ENCODE data around the gene MYL10.

Gene MYL10

GRCh38 chr7:101618916-101619315 is 10.2 kb downstream of the MYL10 start:
- no peak overlapping the region for H3K27ac ChIP-seq
- no peak for TF ChIP-seq CTCF (conservative IDR thresholded peaks at IDR 0.05)

GRCh38 chr7:101618207-101618839 is 10.8 kb downstream of the MYL10 start:
- no peak overlapping the region for H3K27ac ChIP-seq
- TF ChIP-seq CTCF (conservative IDR thresholded peaks at IDR 0.05): no peak

- no peak for TF ChIP-seq CTCF (conservative IDR thresholded peaks at IDR 0.05)
- no peak overlapping the region for H3K27ac ChIP-seq
These were observed 11.5 kb downstream of the MYL10 start for GRCh38 chr7:101617451-101618206.

- TF ChIP-seq CTCF (conservative IDR thresholded peaks at IDR 0.05): no peak
- H3K27ac ChIP-seq: no peak overlapping the region
These were observed 13.7 kb downstream of the MYL10 start for GRCh38 chr7:101615446-101615845.

GRCh38 chr7:101614939-101615302 is 14.2 kb downstream of the MYL10 start:
- H3K27ac ChIP-seq: no peak overlapping the region
- no peak for TF ChIP-seq CTCF (conservative IDR thresholded peaks at IDR 0.05)

GRCh38 chr7:101614098-101614938 is 14.8 kb downstream of the MYL10 start:
- TF ChIP-seq CTCF (conservative IDR thresholded peaks at IDR 0.05): no peak
- no peak overlapping the region for H3K27ac ChIP-seq

GRCh38 chr7:101612885-101613515 is 16.1 kb downstream of the MYL10 start:
- H3K27ac ChIP-seq: no peak overlapping the region
- no peak for TF ChIP-seq CTCF (conservative IDR thresholded peaks at IDR 0.05)
